CD14-positive monocyte (primary cell): Measurements from ENCODE around the gene PPP3CA. TPM values are rescaled to one million over a fixed set of nuclear protein-coding genes. Genes with fewer than 3 reads are reported as not detected.

Source experiments
- DNase-seq, 3 donors: peaks; one replicate each; pipeline ENCODE4 v3.0.0-alpha.2; 2011 to 2022
- H2AFZ ChIP-seq: 2 replicates; pipeline ENCODE4 v1.6.0; 2012; ENCODE audit warnings: mild to moderate bottlenecking, low read depth, low read length, inconsistent platforms; ENCODE audit not compliant: insufficient read depth, poor library complexity, severe bottlenecking
- H3K27ac ChIP-seq, 2 donors: 1 replicate in 1 of 2; 2 replicates in 1 of 2; pipeline ENCODE4 v1.5.1; 2012 to 2013; ENCODE audit warnings: low read length in 2 of 2, control low read depth in 1 of 2, inconsistent platforms in 1 of 2, low read depth in 1 of 2, mild to moderate bottlenecking in 1 of 2
- H3K27me3 ChIP-seq, 2 donors: one replicate each; pipeline versions ENCODE4 v1.6.0 to v1.6.1; 2011 to 2013; ENCODE audit warnings: low read length in 2 of 2; ENCODE audit not compliant: control insufficient read depth in 2 of 2, insufficient read depth in 2 of 2
- H3K36me3 ChIP-seq, 2 donors: replicated peaks in 1 of 2; 1 replicate in 1 of 2; 2 replicates in 1 of 2; pipeline versions ENCODE4 v1.5.1 to v1.6.1; 2012 to 2013; ENCODE audit warnings: low read length in 2 of 2, control low read depth in 1 of 2, inconsistent platforms in 1 of 2, mild to moderate bottlenecking in 1 of 2; ENCODE audit not compliant: insufficient read depth in 2 of 2, control insufficient read depth in 1 of 2
- H3K4me1 ChIP-seq, 2 donors: 1 replicate in 1 of 2; 2 replicates in 1 of 2; pipeline versions ENCODE4 v1.5.1 to v1.6.1; 2012 to 2013; ENCODE audit warnings: low read length in 2 of 2, control low read depth in 1 of 2, inconsistent platforms in 1 of 2, mild to moderate bottlenecking in 1 of 2, moderate library complexity in 1 of 2; ENCODE audit not compliant: insufficient read depth in 2 of 2, control insufficient read depth in 1 of 2
- H3K4me2 ChIP-seq: replicated peaks from 2 replicates; pipeline ENCODE3; 2012; ENCODE audit warnings: low read length, moderate library complexity, mild to moderate bottlenecking; ENCODE audit not compliant: poor library complexity, severe bottlenecking; ENCODE audit errors: extremely low read depth
- H3K4me3 ChIP-seq, 3 experiments: fragments of 200-600 bp in 1 of 3; sonication (generic) in 1 of 3; replicated peaks in 1 of 3; 1 replicate in 2 of 3; 2 replicates in 1 of 3; pipeline ENCODE4 v1.5.1; 2011 to 2013; ENCODE audit warnings: low read length in 3 of 3, mild to moderate bottlenecking in 3 of 3, control low read depth in 2 of 3, low read depth in 2 of 3, inconsistent platforms in 1 of 3, moderate library complexity in 1 of 3
- H3K79me2 ChIP-seq: 2 replicates; pipeline ENCODE4 v1.6.0; 2012; ENCODE audit warnings: mild to moderate bottlenecking, control low read depth, inconsistent platforms, low read length, moderate library complexity; ENCODE audit not compliant: insufficient read depth
- H3K9ac ChIP-seq: 2 replicates; pipeline ENCODE4 v1.6.0; 2017; ENCODE audit warnings: low read length, mild to moderate bottlenecking; ENCODE audit not compliant: insufficient read depth, poor library complexity, severe bottlenecking
- H3K9me3 ChIP-seq, 2 donors: replicated peaks in 1 of 2; 1 replicate in 1 of 2; 2 replicates in 1 of 2; pipeline versions ENCODE4 v1.5.1 to v1.6.1; 2012 to 2013; ENCODE audit warnings: low read length in 2 of 2, control low read depth in 1 of 2; ENCODE audit not compliant: control insufficient read depth in 1 of 2, insufficient read depth in 1 of 2
- H4K20me1 ChIP-seq: 2 replicates; pipeline ENCODE4 v1.6.0; 2012; ENCODE audit warnings: mild to moderate bottlenecking, low read length, control low read depth, moderate library complexity; ENCODE audit not compliant: insufficient read depth
- H3K27ac Mint-ChIP-seq, 7 donors: one replicate each; pipeline ENCODE4 v1.8.0; 2020; ENCODE audit warnings: mild to moderate bottlenecking in 7 of 7, mixed read lengths in 7 of 7, moderate library complexity in 6 of 7, inconsistent platforms in 2 of 7
- H3K27me3 Mint-ChIP-seq, 3 donors: one replicate each; pipeline ENCODE4 v1.8.0; 2021 to 2022; ENCODE audit warnings: low read depth in 3 of 3, mild to moderate bottlenecking in 3 of 3, mixed read lengths in 3 of 3, moderate library complexity in 3 of 3, inconsistent platforms in 1 of 3
- H3K36me3 Mint-ChIP-seq, 2 donors: one replicate each; pipeline ENCODE4 v1.8.0; 2020; ENCODE audit warnings: mixed read lengths in 2 of 2, inconsistent platforms in 1 of 2, mild to moderate bottlenecking in 1 of 2
- H3K4me1 Mint-ChIP-seq: one replicate; pipeline ENCODE4 v1.8.0; 2020; ENCODE audit warnings: mild to moderate bottlenecking, mixed read lengths
- H3K4me3 Mint-ChIP-seq, 2 donors: one replicate each; pipeline ENCODE4 v1.8.0; 2020; ENCODE audit warnings: mild to moderate bottlenecking in 2 of 2, mixed read lengths in 2 of 2, moderate library complexity in 1 of 2
- H3K9me3 Mint-ChIP-seq, 7 donors: one replicate each; pipeline ENCODE4 v1.8.0; 2020 to 2022; ENCODE audit warnings: mixed read lengths in 7 of 7, mild to moderate bottlenecking in 6 of 7, moderate library complexity in 6 of 7, inconsistent platforms in 2 of 7
- WGBS: methylation state at CpG from one replicate; pipeline ENCODE4 v1.1.5; 2013; ENCODE audit warnings: missing lambda C conversion rate; ENCODE audit not compliant: insufficient coverage; 5-methylcytosine and 5-hydroxymethylcytosine counted together
- intact Hi-C, 2 donors: fragments of 100-400 bp; cut with micrococcal nuclease; formaldehyde crosslinking; loops; one replicate each; pipeline versions ENCODE4 v1.15.0 to v1.15.1; 2023
- polyA plus RNA-seq, 3 donors: library from polyadenylated mRNA; depleted of rRNA in 1 of 3; unstranded in 2 of 3; stranded (reverse) in 1 of 3; fragments of 300-500 nt in 2 of 3; fragments of >200 nt in 1 of 3; fragmentation: Illumina TruSeq in 2 of 3; gene quantifications; 1 replicate in 2 of 3; 2 replicates in 1 of 3; pipeline ENCODE4 v1.2.3, GENCODE V29; 2012 to 2021
- TF ChIP-seq, protein P1 (sequence below): fragments of 200-600 bp; IDR thresholded peaks from one replicate; pipeline ENCODE4 v1.8.0; 2022; ENCODE audit warnings: antibody characterized with exemption, mild to moderate bottlenecking

Gene PPP3CA
- polyA plus RNA-seq, 3 donors: 5.1 to 9.7 (median 8.9) TPM

DNA sequence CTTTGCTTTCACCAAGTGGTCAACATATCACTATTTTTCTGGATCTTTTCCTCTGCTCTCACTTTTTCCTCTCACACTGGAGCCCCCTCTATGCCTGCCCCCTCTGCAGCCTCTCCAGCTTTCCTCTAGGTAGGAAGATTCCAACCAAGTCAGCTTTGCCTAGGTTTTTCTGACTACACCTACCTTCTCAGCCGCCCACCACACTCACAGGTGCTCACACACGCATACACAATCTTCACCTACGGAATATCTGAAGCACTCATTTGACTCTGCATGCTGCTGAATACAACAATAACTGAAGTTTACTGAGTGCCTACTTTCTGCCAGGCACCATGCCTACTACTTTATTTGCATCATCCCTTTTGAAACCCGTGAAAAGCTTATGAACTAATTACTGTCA, 328.0 kb downstream of the PPP3CA start:
- H3K9ac ChIP-seq: no peak overlapping the region
- Mint-ChIP-seq H3K9me3 (peaks cover 0 to 5% (median 0%) of the 10 kb centered on the region in 7 donors), H3K4me1 (peaks cover 24% of the 10 kb centered on the region), H3K27ac (peak overlapping the region in 2 of 7 donors; percentile 3 to 61), H3K36me3 (peaks cover 14 to 21% of the 10 kb centered on the region in 2 donors), H3K4me3 (no peak overlapping the region), H3K27me3 (peaks cover 0 to 2% (median 1%) of the 10 kb centered on the region in 3 donors)
- peaks cover 17 to 21% of the 10 kb centered on the region in 2 donors for H3K4me1 ChIP-seq
- no peaks in the 10 kb centered on the region for H4K20me1 ChIP-seq
- H3K79me2 ChIP-seq: no peaks in the 10 kb centered on the region
- no peak overlapping the region for H3K4me3 ChIP-seq
- H3K9me3 ChIP-seq: no peaks in the 10 kb centered on the region
- H3K27ac ChIP-seq: no peak overlapping the region
- WGBS: 97% methylated on average over 3 of the region's 4 CpGs
- intact Hi-C loops: no loop called here
- H3K27me3 ChIP-seq: no peaks in the 10 kb centered on the region
- H2AFZ ChIP-seq: no peak overlapping the region
- peaks cover 0 to 16% of the 10 kb centered on the region in 2 donors for H3K36me3 ChIP-seq
- H3K4me2 ChIP-seq: no peak overlapping the region
- TF ChIP-seq, protein P1, sequence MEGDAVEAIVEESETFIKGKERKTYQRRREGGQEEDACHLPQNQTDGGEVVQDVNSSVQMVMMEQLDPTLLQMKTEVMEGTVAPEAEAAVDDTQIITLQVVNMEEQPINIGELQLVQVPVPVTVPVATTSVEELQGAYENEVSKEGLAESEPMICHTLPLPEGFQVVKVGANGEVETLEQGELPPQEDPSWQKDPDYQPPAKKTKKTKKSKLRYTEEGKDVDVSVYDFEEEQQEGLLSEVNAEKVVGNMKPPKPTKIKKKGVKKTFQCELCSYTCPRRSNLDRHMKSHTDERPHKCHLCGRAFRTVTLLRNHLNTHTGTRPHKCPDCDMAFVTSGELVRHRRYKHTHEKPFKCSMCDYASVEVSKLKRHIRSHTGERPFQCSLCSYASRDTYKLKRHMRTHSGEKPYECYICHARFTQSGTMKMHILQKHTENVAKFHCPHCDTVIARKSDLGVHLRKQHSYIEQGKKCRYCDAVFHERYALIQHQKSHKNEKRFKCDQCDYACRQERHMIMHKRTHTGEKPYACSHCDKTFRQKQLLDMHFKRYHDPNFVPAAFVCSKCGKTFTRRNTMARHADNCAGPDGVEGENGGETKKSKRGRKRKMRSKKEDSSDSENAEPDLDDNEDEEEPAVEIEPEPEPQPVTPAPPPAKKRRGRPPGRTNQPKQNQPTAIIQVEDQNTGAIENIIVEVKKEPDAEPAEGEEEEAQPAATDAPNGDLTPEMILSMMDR: no peak
- DNase-seq: no peak

DNA sequence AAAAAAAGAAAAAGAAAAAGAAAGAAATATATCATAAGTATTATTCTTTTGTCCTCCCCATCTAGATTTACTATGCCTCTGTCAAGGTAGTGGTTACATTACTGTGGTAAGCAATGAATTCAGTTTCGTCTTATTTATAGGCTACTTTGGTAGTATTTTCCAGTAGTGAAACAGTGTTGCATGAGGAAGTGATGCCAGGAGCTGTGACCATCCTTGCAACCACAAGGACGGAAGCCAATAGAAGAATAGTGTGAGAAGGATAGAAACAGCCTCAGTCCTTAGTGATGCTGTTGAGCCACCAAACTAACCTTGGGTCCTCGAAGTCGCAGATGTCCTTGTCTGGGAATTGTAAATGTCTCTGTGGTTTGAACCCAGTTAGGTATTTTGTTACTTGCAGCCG, 328.5 kb downstream of the PPP3CA start:
- Histone ChIP-seq H3K27me3 (no peaks in the 10 kb centered on the region), H3K36me3 (peaks cover 0 to 12% of the 10 kb centered on the region in 2 donors), H3K9ac (no peak overlapping the region), H3K4me2 (no peak overlapping the region), H4K20me1 (no peaks in the 10 kb centered on the region), H3K27ac (no peak overlapping the region), H3K4me3 (no peak overlapping the region), H3K9me3 (no peaks in the 10 kb centered on the region), H3K79me2 (no peaks in the 10 kb centered on the region), H2AFZ (no peak overlapping the region), H3K4me1 (peaks cover 17 to 21% of the 10 kb centered on the region in 2 donors)
- Mint-ChIP-seq H3K4me1 (peaks cover 24% of the 10 kb centered on the region), H3K9me3 (peaks cover 0 to 5% (median 0%) of the 10 kb centered on the region in 7 donors), H3K36me3 (peaks cover 14 to 18% of the 10 kb centered on the region in 2 donors), H3K27ac (no peak overlapping the region), H3K4me3 (no peak overlapping the region), H3K27me3 (peaks cover 0 to 2% (median 1%) of the 10 kb centered on the region in 3 donors)
- 0% methylated on average over 2 of the region's 5 CpGs for WGBS
- DNase-seq: peak; percentile 38 to 44 (median 38)
- intact Hi-C loops: no loop called here
- TF ChIP-seq, protein P1: no peak
